GM21526 (cell line): ENCODE measurements around the gene MOG.
"Not testable (repeated sequence)": the region's sequence is repeated elsewhere in the genome, so short reads cannot be mapped to it uniquely, and the experiment has no call there.

Experiments used
- ATAC-seq: cut with Tn5 transposase; IDR thresholded peaks from one replicate; pipeline ENCODE4 v1.9.1; 2021; ENCODE audit warnings: moderate library complexity; ENCODE audit not compliant: unreplicated experiment, low FRiP score

MOG gene

DNA sequence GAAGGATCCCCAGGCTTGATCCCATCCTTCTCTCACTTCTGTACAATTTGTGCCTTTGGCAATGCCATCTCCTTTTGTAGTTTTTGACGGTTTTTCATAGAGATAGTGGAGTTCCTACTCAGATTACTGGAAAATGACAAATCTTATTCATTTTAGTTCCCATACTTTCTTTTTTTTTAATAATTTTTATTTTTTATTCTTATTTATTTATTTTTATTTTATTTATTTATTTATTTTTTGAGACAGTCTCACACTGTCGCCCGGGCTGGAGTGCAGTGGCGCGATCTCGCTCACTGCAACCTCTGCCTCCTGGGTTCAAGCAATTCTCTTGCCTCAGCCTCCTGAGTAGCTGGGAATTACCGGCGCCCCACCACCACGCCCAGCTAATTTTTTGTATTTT lies 19.6 kb upstream of the MOG start:
- ATAC-seq, result no peak

DNA sequence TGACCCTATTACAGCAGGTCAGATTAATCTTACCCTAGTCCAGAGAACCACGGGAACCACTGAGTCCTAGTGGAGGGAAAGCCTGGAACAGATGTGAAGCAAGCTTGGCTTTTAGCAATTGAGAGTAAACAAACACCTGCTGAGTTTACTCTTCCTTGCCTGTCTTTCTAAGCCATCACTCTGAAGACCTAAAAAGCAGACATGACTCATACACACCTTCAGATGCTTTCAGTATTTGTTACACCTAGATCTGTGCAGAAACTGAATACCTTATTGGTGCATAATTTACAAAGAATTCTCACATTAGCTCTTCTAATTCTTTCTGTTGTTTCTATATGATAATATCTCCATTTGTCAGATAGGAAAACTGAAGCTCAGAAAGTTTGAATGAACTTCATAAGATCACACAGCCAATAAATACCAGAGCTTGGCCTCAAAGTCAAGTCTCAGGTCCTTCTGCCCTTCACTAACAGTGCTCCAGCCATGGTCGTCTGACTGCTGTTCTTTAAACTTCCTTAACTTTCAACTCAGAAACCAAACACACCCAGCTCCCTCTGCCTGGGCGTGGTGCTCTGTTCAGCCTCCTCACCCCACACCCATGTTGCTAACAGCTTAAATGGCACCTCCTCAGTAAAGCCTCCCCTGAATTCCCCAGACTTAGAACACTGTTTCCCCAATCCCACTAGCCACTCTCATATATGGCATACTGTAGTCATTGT lies 15.3 kb upstream of the MOG start:
- no peak for ATAC-seq

- no peak for ATAC-seq
Observed at GRCh38 chr6:29647927-29648642, 8.8 kb upstream of the MOG start.

- ATAC-seq, result peak; percentile 95
Observed at GRCh38 chr6:29649701-29650673, 6.9 kb upstream of the MOG start.

DNA sequence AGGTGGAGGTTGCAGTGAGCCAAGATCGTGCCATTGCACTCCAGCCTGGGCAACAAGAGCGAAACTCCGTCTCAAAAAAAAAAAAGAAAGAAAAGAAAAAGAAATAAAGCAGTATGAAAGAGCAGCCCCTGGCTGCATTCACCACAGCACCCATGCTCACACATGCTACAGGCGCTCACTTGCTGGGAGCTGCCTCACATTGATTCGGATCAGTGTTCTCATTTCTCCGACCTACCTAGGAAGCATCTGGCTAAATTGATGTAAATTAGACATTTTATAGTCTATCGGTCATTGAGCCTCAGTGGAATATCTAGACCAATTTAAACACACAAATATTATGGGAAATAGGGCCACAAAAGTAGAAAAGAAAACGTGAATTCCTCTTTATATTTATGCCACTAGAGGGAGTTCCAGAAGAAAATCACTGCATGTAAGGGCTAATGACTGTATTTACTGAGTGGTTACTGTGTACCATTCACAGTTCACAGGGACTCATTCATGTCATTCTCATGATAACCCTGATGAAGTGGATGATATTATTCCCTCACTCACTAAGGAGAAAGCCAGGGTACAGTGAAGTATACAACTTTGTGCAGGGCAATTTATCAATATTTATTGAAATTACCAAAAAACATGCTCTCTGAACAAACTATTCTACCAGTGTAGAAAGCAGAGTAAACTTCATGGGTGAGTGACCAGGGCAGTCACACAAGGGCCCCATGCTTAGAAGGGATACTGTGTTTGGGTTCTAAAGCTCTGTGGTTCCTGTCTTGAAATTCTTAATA lies 5.3 kb upstream of the MOG start:
- ATAC-seq, result no peak

DNA sequence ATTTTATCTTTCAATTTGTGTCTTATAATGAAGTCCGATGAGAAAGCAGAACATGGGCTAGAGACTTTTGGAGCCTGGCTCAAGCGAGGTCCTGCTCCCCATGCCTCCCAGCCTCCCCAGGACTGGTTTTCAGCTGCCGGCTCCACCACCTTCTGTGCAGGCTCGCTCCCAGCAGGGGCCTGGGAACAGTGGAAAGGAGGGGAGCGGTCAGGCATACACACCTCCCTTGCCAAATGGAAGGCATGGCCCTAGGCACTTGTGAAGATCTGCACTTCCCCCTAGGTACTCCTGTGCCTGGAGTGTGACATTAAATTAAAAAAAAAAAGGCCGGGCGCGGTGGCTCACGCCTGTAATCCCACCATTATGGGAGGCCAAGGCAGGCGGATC lies 4.7 kb upstream of the MOG start:
- ATAC-seq, result no peak

DNA sequence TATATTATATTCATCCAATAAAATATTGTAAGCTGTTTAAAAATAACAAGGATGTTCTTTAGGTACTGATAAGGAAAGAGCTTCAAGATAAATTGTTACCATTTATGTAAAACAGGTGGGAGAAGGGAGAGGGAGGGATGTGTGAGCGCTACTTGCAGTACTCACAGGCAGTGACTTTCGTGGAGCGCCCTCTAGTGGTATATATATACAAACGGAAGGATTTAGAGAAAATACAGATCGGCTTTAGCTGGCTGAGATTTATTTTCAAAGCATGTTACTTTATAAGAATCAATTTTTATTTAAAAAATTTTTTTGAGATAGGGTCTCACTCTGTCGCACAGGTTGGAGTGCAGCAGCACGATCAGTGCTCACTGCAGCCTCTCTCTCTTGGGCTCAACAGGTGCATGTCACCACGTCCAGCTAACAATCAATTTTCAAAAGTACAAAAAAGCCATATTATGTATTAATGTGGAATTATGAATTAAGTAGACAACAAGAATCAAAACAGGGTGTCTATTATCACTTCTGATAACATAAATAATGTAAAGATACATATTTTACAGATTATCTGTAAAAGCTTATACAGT lies 3.3 kb upstream of the MOG start:
- ATAC-seq, result no peak

GRCh38 chr6:29655658-29656057 lies 1.2 kb upstream of the MOG start:
- ATAC-seq, result no peak

DNA sequence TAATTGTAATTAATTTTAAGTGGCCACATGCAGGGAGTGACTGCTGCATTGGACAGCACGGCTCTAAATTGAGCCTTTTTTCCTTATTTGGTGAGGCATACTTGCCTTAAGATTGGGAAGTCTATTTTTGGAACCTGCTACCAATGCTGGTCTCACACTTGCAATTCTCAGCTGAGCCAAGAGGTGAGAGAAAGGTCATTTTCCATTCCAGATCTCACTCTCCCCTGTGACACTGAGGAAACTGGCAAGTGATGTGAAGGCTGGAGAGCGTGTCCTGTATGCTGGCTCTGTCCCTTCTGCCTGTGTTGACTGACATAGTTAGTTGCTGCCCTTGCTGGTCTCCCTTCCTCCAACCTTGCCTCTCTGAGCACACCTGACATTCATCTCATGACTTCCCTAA lies 735 bp upstream of the MOG start:
- ATAC-seq, result no peak

- ATAC-seq, result no peak
Observed at GRCh38 chr6:29661071-29661470, 4.2 kb downstream of the MOG start.

DNA sequence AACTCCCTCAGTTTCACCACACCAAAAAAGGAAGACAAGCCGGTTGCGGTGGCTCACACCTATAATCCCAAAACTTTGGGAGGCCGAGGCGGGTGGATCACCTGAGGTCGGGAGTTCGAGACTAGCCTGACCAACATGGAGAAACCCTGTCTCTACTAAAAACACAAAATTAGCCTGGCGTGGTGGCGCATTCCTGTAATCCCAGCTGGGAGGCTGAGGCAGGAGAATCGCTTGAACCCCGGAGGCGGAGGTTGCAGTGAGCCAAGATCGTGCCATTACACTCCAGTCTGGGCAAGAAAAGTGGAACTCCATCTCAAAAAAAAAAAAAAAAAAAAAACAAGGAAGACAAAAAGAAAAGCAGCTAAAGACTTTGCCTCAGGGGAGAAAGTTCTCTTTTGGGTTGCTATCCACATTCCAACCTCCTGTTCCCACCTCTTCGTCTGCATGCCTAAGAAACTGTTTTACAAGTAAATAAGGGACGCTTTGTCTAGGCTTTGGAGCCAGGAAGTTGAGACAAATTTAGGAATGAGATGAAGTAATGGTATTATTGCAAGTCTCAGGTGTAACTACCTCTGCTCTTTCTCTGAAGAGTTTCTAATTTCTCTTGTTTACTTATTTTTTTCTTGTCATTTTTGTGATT lies 4.7 kb downstream of the MOG start:
- ATAC-seq, result not testable (repeated sequence)

GRCh38 chr6:29663300-29664042 lies 6.6 kb downstream of the MOG start:
- no peak for ATAC-seq

DNA sequence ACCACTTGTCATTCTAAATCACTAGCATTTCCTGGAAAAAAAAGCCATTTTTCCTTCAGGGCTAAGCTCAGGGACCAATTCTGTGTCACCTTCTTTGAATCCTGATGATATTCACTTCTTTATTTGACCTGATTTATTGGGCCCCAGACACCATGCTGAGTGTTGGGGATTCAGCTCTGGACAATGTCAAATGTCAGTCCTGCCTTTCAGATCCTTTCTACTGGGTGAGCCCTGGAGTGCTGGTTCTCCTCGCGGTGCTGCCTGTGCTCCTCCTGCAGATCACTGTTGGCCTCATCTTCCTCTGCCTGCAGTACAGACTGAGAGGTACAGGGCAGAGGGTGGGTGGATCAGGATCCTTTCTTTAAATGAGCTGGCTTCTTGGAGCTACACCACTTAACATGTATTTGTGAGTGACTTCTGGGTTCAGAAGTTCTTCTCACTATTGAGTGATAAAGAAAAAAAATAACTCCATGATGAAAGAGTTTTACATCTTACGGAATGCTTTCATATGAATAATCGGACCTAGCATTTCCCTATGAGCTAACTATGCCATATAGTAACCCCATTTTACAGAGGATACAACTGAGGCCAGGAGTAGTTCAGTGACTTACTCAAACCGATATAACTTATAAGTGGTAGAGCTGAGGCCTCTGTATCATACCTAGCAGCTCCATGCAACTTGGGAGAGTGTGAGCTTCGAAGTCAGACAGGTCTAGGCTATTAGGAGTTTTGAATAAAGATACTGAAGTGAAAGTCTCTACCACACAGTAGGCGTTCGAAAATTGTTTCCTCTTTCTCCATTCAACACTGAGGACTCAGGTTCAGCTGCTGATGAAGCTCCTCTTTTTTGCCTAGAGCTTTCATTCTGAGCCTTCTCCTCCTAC lies 9.3 kb downstream of the MOG start:
- no peak for ATAC-seq

GRCh38 chr6:29666826-29667130 lies 9.9 kb downstream of the MOG start:
- no peak for ATAC-seq

- no peak for ATAC-seq
Observed at GRCh38 chr6:29667158-29667557, 10.3 kb downstream of the MOG start.

- no peak for ATAC-seq
Observed at GRCh38 chr6:29671026-29671425, 14.1 kb downstream of the MOG start.

DNA sequence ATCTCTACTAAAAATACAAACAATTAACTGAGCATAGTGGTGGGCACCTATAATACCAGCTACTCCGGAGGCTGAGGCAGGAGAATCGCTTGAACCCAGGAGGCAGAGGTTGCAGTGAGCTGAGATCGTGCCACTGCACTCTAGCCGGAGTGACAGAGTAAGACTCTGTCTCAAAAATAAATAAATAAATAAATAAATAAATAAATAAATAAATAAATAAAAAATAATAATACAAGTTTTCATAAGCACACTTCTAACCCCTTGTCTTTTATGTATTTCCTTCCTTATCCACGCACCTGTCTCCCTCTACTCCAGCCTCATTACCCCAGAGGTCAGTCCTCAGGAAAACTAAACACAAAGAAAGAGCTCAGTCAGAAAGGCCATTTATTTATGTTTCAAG lies 15.2 kb downstream of the MOG start:
- ATAC-seq, result not testable (repeated sequence)

DNA sequence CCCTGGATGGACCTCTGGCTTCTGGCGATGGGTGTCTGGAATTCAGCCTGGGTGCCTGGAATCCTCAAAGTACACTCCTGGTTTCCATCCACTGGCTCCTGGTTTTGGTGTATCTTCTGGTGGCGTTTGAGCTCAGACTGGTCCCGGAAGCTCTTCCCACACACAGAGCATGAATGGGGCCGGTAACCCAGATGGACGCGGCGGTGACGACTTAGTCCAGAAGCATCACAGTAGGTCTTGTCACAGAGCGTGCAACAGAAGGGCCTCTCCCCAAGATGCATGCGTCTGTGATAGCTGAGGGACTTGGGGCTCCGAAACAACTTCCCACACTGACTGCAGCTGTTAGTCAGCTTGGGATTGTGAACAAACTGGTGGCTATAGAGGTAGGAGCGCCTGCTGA lies 16.3 kb downstream of the MOG start:
- no peak for ATAC-seq
